ENCODE measurements around the gene TWF1. TPM values are rescaled to one million over a fixed set of nuclear protein-coding genes. Genes with fewer than 3 reads are reported as not detected.
"Not testable (repeated sequence)": the region's sequence is repeated elsewhere in the genome, so short reads cannot be mapped to it uniquely, and the experiment has no call there.

Gene TWF1
- total RNA-seq: 27.0 and 28.3 TPM in 2 replicates

DNA sequence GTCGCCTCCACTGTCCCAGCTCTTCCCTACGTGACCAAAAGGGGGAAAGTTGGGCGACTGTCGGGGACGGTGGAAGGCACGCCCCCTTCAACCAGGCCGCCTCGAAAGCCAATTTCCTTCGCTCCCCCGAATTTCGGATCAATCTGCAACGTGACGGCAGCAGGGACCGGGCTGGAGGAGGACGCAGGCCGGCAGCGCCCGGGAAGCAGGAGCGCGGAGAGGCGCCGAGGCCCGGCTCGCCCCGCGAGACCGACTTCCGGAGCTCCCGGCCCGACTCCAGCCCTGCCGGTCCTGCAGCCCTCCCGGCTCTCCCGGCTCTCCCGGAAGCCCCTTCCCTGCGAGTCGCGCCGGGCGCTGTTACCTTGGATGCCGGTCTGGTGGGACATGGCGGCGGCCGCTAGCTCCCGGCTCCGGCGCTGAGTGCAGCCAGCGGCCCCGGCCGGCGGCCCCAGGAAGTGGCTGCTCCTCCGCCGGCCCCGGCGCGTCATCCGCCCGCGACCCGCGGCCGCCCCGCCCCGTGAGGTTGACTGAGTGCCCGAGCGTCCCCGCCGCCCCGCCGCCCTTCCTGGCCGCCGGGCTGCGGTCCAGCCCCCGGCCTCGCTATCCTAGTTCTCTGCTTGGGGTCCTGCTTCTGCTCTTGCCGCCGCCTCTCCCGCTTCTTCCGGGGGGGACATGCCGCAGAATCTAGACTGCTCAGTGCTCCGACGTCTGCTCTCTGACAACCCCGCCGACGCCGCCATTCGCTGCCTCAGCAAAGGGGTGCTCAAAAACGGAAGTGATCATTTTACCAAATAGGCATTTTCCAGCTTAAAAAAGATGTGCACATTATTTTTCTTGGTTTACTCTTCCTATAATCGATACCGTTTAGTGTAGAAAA lies at the start of gene TWF1:
TWF1 (minus strand) TSS at position 458 of the 877 bp plus-strand sequence; CDS start at position 386, 72 bp downstream.
- peak within 1 kb of the TSS; percentile 100 for H3K27ac Mint-ChIP-seq
- intact Hi-C loops (cut with micrococcal nuclease): loop anchor here (1.0 kb wide), 3 partner anchors 30 to 76 kb away; partner anchors contain the start of genes IRAK4, PUS7L and TMEM117
- H3K27me3 Mint-ChIP-seq: no peaks in the 10 kb centered on the region
- peaks cover 15% of the 10 kb centered on the region for H3K4me1 Mint-ChIP-seq
- H3K9me3 Mint-ChIP-seq: no peaks in the 10 kb centered on the region
- peak within 1 kb of the TSS; percentile 94 for H3K4me3 Mint-ChIP-seq
- peak; percentile 97 for DNase-seq
- H3K36me3 Mint-ChIP-seq (ENCODE audit: low read depth): peaks cover 11% of the 10 kb centered on the region

DNA sequence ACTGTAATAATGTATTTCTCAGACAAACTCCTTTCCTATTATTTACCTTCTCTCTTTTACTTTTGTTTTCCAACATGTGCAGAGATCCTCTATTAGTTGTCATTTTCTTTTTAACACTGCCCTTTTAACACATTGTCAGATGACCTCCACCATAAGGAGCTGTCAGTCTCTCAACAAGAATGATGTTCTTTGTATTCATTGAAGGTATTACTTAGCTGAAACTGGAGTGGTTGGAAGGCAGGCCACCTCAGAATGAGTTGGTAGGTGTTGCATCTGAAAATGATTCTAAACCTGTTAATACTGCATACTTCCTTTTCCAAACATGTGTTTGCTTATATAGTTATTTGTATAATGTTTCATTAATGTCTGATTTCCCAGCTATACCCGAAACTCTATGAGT lies 46.6 kb upstream of the TWF1 start:
- Mint-ChIP-seq H3K36me3 (ENCODE audit: low read depth) (no peaks in the 10 kb centered on the region), H3K4me1 (no peaks in the 10 kb centered on the region), H3K27ac (no peak overlapping the region), H3K27me3 (peaks cover 2% of the 10 kb centered on the region), H3K9me3 (peaks cover 2% of the 10 kb centered on the region), H3K4me3 (no peak overlapping the region)
- DNase-seq: peak; percentile 16
- intact Hi-C loops (cut with micrococcal nuclease): no loop called here

DNA sequence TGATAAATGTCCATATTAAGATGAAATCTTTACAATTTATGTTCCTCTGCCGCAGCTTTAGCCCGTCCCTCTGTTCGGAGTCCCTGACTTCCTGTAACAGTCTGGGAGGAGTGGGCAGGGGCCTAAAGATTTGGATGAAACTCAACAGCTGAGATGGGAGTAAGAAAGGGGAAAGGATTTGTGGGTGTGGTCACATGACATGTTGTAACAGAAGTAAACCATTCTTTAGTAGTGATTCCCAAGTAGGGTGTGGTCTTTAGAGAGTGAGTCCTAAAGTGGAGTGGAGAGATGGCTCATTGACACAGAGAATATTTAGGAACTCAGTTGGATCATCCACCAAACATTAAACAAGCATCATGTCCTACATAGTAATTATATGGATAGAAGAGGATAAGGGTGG lies 42.7 kb upstream of the TWF1 start:
- Mint-ChIP-seq H3K27me3 (no peaks in the 10 kb centered on the region), H3K27ac (no peak overlapping the region), H3K4me1 (peaks cover 3% of the 10 kb centered on the region), H3K36me3 (ENCODE audit: low read depth) (no peaks in the 10 kb centered on the region), H3K4me3 (no peak overlapping the region), H3K9me3 (peaks cover 6% of the 10 kb centered on the region)
- no peak for DNase-seq
- intact Hi-C loops (cut with micrococcal nuclease): no loop called here

DNA sequence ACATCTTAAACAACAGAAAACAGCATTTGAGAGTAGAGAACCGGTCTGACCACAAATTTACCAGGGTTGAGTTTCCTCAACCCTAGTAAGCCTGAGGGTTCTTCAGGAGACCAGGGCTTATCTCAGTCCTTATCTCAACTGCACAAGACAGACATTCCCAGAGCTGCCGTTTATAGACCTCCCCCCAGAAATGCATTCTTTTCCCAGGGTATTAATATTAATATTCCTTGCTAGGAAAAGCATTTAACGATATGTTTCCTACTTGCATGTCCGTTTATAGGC lies 42.0 kb upstream of the TWF1 start:
- no peaks in the 10 kb centered on the region for H3K36me3 Mint-ChIP-seq (ENCODE audit: low read depth)
- intact Hi-C loops (cut with micrococcal nuclease): no loop called here
- H3K4me1 Mint-ChIP-seq: peaks cover 3% of the 10 kb centered on the region
- peaks cover 6% of the 10 kb centered on the region for H3K9me3 Mint-ChIP-seq
- H3K27ac Mint-ChIP-seq: no peak overlapping the region
- DNase-seq: no peak
- H3K27me3 Mint-ChIP-seq: no peaks in the 10 kb centered on the region
- no peak overlapping the region for H3K4me3 Mint-ChIP-seq

DNA sequence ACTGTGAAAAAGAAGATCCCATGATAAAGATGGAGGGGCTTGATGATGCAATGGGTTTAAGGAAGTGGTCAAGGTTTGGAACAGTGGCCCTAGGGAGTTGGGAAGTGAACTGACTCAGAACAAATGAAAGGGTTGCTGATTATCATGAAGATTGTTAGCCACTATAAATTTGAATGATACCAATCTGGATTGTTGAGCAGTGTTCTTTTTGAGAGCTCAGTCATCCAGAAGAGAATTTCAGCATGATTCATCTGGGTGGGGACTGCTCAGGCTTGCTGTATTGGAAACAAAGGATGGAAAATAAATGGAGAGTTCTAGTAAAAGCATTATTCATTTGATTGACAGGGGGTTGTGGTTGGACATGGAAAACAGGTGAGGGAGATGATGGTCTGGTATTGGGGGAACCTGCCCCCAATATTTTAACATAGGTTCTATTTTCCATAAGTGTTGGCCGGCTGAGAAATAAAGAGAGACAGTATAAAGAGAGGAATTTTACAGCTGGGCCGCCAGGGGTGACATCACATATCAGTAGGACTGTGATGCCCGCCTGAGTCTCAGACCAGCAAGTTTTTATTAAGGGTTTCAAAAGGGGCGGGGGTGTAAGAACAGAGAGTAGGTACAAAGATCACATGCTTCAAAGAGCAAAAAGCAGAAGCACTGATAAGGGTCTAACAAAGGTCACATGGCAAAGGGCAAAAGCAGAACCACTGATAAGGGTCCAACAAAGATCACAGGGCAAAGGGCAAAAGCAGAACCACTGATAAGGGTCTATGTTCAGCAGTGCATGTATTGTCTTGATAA lies 41.5 kb upstream of the TWF1 start:
- H3K36me3 Mint-ChIP-seq (ENCODE audit: low read depth); H3K4me1 Mint-ChIP-seq; H3K9me3 Mint-ChIP-seq; H3K4me3 Mint-ChIP-seq; DNase-seq; H3K27me3 Mint-ChIP-seq; intact Hi-C loops (cut with micrococcal nuclease); H3K27ac Mint-ChIP-seq: not testable (repeated sequence)

DNA sequence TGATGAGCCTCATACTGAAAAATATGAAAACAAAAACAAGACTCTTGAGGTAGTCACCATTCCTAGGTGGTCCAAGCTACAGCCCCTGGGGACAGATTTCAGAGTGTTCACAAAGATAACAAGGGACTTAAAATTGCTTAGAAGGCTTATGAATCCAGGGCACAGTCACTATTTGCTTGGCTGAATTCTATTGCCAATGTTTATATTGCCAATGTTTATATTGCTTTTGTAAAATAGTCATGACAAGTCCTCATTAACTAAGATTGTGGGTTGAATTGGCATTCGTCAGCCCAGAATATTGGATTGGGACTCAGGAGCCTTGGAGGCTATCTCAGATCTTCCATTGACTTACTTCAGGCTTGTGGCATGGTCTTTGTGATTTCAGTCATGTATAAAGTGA lies 36.1 kb upstream of the TWF1 start:
- Mint-ChIP-seq H3K36me3 (ENCODE audit: low read depth) (no peaks in the 10 kb centered on the region), H3K4me1 (peaks cover 2% of the 10 kb centered on the region), H3K9me3 (no peaks in the 10 kb centered on the region), H3K4me3 (no peak overlapping the region), H3K27me3 (peaks cover 4% of the 10 kb centered on the region), H3K27ac (no peak overlapping the region)
- intact Hi-C loops (cut with micrococcal nuclease): no loop called here
- DNase-seq: no peak

DNA sequence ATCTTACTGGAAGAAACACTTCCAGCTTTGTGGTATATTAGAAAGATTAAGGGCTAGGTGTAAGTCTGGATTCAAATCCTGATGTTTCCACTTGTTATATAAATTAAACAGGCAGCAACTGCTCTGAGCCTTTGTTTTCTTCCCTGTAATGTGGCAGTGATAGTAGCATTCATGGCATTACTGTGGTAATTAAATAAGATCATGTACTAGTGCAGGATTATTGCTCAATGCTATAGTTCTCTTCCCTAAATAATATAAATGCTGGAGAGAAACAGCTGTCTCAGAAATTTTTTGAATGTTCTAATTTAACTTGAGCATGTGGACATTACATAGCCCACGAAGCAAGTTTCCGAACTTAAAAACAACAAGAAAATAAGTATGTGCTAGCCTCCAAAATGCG lies 35.1 kb upstream of the TWF1 start:
- Mint-ChIP-seq H3K9me3 (no peaks in the 10 kb centered on the region), H3K4me3 (no peak overlapping the region), H3K27ac (no peak overlapping the region), H3K27me3 (peaks cover 9% of the 10 kb centered on the region), H3K4me1 (peaks cover 6% of the 10 kb centered on the region), H3K36me3 (ENCODE audit: low read depth) (no peaks in the 10 kb centered on the region)
- no peak for DNase-seq
- intact Hi-C loops (cut with micrococcal nuclease): no loop called here

DNA sequence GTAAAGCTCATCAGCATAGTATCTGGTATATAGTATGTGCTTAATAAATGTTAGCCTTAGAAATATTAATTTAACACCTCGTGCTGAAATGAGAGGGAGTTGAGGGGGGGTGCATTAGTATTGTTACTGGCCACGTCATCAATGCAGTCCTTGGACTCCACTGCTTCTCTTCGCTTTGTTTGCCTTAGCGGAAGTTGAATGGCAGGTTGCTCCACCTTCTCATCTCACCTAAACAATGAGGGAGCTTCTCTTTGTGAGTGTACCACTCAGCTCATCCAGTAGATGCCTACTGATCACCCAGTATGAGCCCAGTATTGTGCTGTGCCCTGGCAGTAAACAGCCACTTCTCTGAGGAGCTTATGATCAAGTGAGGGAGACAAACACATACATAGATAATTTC lies 34.2 kb upstream of the TWF1 start:
- intact Hi-C loops (cut with micrococcal nuclease): no loop called here
- no peaks in the 10 kb centered on the region for H3K9me3 Mint-ChIP-seq

DNA sequence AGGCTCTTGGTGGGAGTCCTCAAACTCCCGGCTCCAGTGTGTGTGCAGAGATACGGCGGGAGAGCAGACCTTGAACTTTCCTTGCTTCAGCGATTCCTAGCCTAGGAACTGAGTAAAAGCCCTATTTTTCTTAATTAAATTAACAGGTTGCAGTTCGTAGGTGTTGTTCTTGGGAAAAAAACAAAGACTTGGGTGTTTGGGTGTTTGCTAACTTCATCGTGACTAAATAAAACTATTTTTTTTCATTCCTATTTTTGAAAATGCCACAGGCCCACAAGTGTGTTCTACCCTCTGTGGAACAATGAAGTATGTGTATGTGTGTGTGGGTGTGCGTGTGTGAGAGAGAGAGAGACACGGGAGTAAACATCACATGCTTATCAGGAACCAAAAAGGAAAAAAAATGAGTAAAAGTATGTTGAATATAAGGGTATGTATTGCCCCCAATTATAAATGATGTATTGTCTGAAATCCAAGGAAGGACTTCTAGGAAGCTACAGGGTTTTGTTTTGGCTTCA lies 30.4 kb upstream of the TWF1 start:
- no peak for DNase-seq
- peaks cover 17% of the 10 kb centered on the region for H3K4me1 Mint-ChIP-seq
- peak overlapping the region; percentile 35 for H3K27ac Mint-ChIP-seq
- H3K36me3 Mint-ChIP-seq (ENCODE audit: low read depth): no peaks in the 10 kb centered on the region
- H3K9me3 Mint-ChIP-seq: no peaks in the 10 kb centered on the region
- peak overlapping the region; percentile 72 for H3K4me3 Mint-ChIP-seq
- intact Hi-C loops (cut with micrococcal nuclease): loop anchor here (1.0 kb wide), 1 partner anchor 30 kb away; the partner anchor contains the start of gene TWF1
- peaks cover 33% of the 10 kb centered on the region for H3K27me3 Mint-ChIP-seq

More for the DNA sequence above, 34.2 kb upstream of the TWF1 start:
- DNase-seq: no peak
- H3K27me3 Mint-ChIP-seq: peaks cover 10% of the 10 kb centered on the region
- no peak overlapping the region for H3K27ac Mint-ChIP-seq
- no peaks in the 10 kb centered on the region for H3K36me3 Mint-ChIP-seq (ENCODE audit: low read depth)
- H3K4me1 Mint-ChIP-seq: peaks cover 6% of the 10 kb centered on the region
- H3K4me3 Mint-ChIP-seq: no peak overlapping the region

DNA sequence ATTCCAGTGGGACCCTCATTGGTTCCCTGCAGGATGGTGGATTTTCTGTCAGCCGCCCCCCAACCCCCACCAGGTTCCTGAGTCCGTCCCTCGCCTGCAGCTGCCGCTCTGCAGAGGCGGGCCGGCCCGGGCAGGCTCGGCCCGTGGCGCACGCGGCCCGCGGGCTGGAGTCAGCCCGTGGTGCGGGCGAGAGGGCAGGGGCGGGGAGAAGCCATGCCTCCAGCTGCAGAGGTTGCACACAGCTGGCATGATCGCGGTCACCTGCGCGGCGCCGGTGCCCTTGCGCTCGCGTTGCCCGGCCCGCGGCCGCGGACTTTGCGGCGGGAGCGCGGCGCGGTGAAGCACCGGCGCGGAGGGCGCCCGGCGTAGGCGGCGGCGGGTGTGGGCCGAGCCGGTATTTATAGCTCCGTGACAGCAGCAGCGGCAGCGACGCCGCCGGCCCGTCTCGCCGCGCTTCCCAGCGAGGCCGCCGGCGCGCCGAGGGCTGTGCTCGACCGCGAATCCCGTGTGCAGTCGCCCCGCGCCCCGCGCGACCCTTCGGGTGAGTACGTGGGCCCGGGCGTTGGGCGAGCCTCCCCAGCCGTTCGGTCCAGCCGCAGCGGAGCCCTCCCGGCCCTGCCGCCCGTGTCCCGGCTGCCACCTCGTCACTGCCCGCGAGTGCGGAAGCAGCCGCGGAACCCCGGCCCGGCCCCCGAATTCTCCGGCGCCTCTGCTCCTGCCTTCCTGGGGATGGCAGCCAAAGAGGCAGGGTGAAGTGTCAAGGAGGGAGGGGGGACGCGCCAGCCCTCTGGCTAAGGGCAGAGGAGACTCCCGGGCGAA lies 29.7 kb upstream of the TWF1 start, which contains the start of gene TMEM117:
TMEM117 (plus strand) TSS at position 426 of the 819 bp plus-strand sequence.
- peaks cover 17% of the 10 kb centered on the region for H3K4me1 Mint-ChIP-seq
- no peaks in the 10 kb centered on the region for H3K36me3 Mint-ChIP-seq (ENCODE audit: low read depth)
- intact Hi-C loops (cut with micrococcal nuclease): loop anchor here (1.0 kb wide), 1 partner anchor 30 kb away; the partner anchor contains the start of gene TWF1
- H3K9me3 Mint-ChIP-seq: no peaks in the 10 kb centered on the region
- peak within 1 kb of the TSS; percentile 63 for H3K27ac Mint-ChIP-seq
- peak within 1 kb of the TSS; percentile 79 for H3K4me3 Mint-ChIP-seq
- peak; percentile 88 for DNase-seq
- H3K27me3 Mint-ChIP-seq: peaks cover 33% of the 10 kb centered on the region

DNA sequence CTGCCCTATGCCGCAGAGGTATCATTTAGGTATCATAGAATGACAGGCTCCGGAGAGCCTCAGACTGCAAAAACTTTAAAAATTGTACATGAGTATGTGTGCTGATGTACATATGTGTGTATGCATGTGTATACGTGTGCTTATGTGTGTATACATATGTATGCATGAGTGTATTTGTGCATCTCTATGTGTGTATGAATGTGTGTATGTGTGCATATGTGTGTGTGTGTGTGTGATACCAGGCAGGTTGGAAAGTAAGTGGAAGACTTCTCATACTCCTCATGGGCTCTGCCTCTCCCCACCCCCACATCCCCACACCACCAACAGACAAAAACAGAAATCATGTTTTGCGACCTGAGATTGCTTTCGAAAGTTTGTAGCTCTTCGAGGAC lies 29.1 kb upstream of the TWF1 start:
- intact Hi-C loops (cut with micrococcal nuclease): no loop called here

DNA sequence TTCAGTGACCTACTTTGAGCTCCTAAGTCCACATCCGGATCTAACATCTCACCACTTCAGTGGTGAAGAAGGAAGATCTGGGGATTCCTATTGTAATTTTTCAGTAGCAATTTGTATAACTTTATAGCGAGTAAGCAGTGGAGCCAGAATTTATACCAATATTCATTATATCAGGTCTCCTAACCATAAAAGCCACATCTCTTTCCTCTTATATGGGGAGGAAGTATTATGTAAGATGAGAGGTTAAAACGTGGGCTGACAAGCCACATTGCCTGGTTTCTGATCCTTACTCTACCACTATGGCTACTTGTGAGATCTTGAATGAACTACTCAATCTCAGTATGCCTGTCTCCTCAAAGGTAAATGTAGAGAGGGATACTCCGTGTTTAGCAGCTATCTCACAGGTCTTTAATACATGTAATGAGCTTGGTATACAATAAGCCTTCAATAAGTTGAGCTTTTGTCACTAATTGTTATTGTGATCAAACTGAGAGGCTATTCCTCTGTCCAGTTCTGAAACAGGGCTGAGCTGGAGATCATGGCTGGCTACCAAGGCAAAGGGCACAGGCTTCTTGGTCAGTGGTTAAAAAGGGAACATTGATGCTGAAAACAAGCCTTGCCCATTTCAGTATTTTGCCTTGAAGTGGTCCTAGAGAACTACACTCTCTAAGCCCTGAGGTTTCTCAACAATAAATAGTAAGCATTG lies 26.5 kb upstream of the TWF1 start:
- no peaks in the 10 kb centered on the region for H3K36me3 Mint-ChIP-seq (ENCODE audit: low read depth)
- no peaks in the 10 kb centered on the region for H3K9me3 Mint-ChIP-seq
- H3K4me3 Mint-ChIP-seq: no peak overlapping the region
- H3K27me3 Mint-ChIP-seq: peaks cover 45% of the 10 kb centered on the region
- no peak for DNase-seq
- peaks cover 15% of the 10 kb centered on the region for H3K4me1 Mint-ChIP-seq
- intact Hi-C loops (cut with micrococcal nuclease): no loop called here
- H3K27ac Mint-ChIP-seq: no peak overlapping the region

More for the DNA sequence above, 29.1 kb upstream of the TWF1 start:
- Mint-ChIP-seq H3K9me3 (no peaks in the 10 kb centered on the region), H3K4me1 (peaks cover 17% of the 10 kb centered on the region), H3K4me3 (peak overlapping the region; percentile 79), H3K27ac (peak overlapping the region; percentile 63), H3K36me3 (ENCODE audit: low read depth) (no peaks in the 10 kb centered on the region), H3K27me3 (peaks cover 37% of the 10 kb centered on the region)
- no peak for DNase-seq

DNA sequence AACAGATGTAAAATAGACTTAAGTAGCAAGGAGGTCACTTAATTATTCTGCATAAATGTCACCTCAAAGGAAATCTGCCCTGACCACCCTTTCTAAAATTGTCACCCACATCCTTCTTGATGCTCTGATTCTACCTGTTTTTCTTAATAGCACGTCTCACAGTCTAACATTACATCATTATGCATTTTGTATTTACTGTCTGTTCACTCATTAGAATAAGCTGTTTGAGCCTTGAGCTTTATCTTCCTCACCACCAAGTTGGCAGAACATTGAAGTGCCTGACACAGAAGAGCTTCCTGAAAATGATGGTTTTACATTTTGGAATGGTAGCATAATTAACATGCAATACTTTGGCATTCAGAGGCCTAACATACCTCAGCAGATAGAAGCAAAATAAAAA lies 21.0 kb upstream of the TWF1 start:
- H3K27ac Mint-ChIP-seq: no peak overlapping the region
- H3K4me3 Mint-ChIP-seq: no peak overlapping the region
- no peaks in the 10 kb centered on the region for H3K36me3 Mint-ChIP-seq (ENCODE audit: low read depth)
- H3K4me1 Mint-ChIP-seq: peaks cover 1% of the 10 kb centered on the region
- H3K9me3 Mint-ChIP-seq: no peaks in the 10 kb centered on the region
- intact Hi-C loops (cut with micrococcal nuclease): no loop called here
- no peak for DNase-seq
- peaks cover 32% of the 10 kb centered on the region for H3K27me3 Mint-ChIP-seq

All from activated CD4-positive, alpha-beta T cell treated with anti-CD3 and anti-CD28 coated beads, Interleukin-2, amount 10 ng/mL, durations not matched to agents 24 days and 14 days (primary cell).